HG02884 (cell line): ENCODE data around the gene PRDM8.

Source experiments
- ATAC-seq: cut with Tn5 transposase; IDR thresholded peaks from one replicate; pipeline ENCODE4 v1.9.1; 2021; ENCODE audit warnings: mild to moderate bottlenecking, moderate library complexity; ENCODE audit not compliant: unreplicated experiment

PRDM8 gene

DNA sequence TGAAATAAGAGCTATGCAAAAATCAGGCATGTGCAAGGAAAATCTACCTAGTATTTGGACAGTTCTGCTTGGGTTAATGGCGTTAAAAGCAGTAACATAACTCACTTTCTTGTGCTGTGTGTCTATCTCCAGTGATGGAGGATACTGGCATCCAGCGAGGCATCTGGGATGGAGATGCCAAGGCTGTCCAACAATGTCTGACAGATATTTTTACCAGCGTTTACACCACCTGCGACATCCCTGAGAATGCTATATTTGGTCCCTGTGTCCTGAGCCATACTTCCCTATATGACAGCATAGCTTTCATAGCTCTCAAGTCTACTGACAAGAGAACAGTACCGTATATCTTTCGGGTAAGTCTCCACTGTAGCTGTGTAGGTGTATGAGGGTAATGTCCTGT is 2.6 kb downstream of the PRDM8 start:
- no peak for ATAC-seq

DNA sequence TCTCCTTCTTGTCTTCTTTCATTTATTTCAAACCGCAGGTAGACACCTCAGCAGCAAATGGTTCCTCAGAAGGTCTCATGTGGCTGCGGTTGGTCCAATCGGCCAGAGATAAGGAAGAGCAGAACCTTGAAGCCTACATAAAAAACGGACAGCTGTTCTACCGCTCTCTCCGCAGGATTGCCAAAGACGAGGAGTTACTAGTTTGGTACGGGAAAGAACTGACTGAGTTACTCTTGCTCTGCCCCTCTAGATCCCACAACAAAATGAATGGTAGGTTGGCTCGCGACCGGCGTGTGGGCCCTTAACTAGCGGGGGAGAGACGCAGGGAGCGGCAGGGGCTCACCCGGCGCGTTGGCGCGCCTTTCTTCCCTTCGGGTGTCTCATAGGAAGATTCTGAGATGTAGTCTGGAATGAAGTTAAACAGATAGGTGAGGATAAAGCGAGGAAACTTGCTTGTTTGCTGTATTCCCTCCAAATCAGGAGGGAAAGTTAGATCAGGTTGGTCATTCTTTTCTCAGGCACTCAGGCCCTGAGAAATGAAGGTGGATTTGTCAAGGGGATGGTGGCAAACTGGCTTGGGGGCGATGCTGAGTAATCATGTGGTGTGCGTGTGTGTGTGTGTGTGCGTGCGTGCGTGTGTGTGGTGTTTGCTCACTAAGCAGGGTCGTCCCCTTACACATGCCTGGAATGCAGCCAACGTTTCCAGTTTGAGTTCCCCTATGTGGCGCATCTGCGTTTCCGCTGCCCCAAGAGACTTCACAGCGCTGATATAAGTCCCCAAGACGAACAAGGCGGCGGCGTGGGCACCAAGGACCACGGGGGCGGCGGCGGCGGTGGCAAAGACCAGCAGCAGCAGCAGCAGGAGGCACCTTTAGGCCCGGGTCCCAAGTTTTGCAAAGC is 4.2 kb downstream of the PRDM8 start:
- ATAC-seq: peak; percentile 19

DNA sequence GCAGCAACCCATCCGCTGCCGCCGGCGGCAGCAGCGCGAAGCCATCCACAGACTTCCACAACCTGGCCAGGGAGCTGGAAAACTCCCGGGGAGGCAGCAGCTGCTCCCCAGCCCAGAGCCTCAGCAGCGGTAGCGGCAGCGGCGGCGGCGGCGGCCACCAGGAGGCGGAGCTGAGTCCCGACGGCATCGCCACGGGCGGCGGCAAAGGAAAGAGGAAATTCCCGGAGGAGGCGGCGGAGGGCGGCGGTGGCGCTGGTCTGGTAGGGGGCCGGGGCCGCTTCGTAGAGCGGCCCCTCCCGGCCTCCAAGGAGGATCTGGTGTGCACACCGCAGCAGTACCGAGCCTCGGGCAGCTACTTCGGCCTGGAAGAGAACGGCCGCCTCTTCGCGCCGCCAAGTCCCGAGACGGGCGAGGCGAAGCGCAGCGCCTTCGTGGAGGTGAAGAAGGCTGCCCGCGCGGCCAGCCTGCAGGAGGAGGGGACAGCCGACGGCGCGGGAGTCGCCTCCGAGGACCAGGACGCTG is 4.9 kb downstream of the PRDM8 start:
- ATAC-seq: peak; percentile 65

DNA sequence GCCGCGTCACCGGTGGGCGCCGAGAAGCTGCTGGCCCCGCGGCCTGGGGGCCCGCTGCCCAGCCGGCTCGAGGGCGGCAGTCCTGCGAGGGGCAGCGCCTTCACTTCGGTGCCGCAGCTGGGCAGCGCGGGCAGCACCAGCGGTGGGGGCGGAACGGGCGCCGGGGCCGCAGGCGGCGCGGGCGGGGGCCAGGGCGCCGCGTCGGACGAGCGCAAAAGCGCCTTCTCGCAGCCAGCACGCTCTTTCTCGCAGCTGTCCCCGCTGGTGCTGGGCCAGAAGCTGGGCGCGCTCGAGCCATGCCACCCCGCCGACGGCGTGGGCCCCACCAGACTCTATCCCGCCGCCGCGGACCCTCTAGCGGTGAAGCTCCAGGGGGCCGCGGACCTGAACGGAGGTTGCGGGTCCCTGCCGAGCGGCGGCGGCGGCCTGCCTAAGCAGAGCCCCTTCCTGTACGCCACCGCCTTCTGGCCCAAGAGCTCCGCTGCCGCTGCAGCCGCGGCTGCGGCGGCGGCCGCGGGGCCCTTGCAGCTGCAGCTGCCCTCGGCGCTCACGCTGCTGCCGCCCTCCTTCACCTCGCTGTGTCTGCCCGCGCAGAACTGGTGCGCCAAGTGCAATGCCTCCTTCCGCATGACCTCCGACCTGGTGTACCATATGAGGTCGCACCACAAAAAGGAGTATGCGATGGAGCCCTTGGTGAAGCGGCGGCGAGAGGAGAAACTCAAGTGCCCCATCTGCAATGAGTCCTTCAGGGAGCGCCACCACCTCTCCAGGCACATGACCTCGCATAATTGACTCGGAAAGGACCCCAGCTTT is 5.6 kb downstream of the PRDM8 start:
- peak; percentile 35 for ATAC-seq

DNA sequence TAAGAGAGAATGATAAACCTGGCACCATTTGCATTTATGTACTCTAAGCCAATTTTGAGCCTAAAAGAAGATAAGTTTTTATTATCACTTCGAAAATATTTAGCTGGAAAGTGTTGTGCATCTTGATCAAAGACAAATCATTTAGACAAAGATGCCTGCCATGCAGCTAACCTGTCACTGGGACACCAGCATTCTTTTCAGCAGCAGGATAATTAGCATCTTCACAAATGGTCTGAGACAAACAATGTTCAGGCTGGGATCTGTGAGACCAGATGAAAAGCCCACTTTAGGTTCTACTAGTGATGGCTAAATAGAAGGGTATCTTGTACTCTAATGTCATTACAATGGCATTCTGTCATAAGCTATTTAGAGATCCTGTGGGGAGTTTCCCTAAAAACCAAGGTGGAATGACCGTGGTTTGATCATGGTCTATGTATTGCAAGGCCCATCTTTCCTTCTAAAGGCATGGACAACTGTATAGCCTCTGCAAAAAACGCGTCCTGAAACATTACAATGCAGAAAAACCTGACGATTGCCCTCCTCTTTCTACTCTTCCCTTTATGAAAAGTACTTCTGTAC is 7.2 kb downstream of the PRDM8 start:
- no peak for ATAC-seq

DNA sequence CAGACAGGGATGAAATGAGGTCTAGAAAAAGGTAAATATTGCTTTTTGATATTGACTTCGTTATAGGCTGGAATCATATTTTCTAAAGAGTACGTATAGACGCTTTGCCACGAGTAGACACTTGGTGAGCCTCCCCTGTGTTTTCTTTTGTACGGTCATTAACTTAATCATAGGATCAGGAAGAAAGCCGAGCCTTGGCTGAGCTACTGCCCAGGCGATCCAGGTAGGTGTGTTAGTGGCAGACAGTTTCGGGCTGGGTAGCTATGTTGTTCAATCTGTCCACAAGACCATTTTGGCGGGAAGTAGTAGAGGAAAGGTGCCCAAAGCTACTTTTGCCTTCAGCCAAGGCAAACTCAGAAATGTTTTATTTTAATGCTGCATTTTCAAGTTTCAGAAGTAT is 8.8 kb downstream of the PRDM8 start:
- no peak for ATAC-seq

DNA sequence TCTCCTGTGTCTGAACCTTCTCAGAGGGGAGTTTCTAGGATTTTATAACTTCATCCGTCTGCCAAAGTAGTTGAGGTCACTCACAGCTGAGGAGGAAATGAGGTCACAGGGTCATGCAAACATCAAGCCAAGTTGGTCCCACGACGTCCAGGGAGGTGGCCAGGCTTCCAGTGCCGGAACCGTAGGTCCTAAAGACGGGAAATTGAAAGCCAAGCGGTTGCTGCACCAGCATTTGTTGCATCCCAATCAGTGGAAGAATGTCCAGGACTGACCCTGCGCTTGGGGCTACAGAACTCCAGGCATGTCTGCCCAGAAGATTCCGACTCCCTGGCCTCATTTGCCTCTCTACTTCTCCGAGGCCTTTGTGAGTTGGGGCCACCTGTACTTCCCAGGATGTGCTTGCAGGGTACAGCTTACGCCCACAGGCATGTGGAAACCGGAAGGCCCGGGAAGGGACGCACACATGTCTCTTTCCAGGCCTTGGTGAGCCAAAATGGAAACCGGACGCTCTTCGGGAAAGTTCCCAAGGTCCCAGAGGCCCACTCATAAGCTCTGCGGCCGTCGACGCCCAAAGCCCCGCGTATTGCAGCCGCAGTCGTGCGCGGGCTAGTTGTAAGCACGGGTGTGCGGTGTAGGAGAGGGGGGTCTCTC is 9.3 kb downstream of the PRDM8 start:
- ATAC-seq: no peak

DNA sequence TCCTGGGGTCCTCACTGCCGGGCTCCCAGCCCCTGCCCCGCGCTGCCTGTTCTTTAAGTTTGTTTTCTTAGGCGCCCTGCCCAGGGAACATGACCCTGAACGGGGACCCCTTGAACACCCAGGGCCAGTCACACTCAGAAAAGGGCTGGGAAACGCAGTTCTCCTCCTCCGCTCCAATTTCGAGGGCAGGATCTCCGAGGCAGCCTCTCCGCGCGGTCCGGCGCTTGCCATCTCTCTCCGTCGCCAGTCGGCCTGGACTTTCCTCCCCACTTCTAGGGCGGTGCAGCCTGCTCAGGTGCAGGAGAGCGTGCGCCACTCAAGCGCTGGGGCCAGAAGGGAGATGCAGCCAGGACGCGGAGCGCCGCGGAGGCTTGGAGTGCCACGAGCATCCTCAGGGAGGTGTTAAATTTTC is 9.9 kb downstream of the PRDM8 start:
- no peak for ATAC-seq

DNA sequence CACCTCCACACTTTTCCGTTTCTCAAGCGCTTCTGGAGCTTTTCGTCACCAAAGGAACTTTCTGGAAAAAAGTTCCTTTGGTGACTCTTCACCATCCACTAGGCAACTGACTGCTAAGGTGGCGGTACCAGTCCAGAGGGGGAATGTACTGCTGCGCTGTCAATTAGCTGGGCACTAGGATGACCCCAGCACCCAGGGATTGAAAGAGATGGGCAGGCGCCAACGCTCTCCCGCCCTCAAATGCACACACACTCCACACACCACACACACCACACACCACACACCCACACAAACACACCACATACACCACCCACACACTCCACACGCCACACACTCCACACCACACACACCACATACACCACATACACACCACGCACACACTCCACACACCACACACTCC is 10.4 kb downstream of the PRDM8 start:
- no peak for ATAC-seq

DNA sequence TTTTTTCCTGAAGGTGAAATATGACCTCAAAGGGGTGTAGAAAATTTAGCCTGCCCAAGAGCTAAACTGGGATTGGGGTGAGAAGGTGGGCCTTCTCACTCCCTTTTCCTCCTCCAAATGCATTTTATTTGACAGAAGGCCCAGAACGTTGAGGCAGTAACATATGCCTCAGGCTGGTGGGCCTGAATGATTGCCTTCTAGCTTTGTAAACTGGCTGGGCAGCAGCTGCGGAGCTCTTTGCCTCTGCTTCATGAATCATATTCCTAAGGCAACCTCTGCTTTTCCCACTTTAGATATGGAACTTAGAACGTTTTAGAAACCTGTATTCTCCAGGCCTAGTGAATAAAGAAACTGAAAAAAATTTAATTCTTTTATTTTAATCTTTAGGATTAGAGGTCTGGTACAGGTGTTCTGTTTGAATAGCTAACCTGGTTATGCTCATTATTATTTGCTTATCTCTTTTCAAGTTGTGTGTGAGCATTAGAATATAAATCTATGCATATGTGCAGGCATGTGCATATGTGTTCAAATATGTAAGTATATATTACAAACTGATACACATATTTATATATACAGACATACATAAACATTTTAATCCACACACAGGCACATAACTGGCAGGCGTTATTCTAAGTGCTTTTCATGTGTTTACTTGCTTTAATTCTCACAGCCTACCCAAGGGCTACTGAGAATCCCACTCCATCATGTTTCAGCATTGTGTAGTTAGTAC is 11.5 kb downstream of the PRDM8 start:
- ATAC-seq: no peak

DNA sequence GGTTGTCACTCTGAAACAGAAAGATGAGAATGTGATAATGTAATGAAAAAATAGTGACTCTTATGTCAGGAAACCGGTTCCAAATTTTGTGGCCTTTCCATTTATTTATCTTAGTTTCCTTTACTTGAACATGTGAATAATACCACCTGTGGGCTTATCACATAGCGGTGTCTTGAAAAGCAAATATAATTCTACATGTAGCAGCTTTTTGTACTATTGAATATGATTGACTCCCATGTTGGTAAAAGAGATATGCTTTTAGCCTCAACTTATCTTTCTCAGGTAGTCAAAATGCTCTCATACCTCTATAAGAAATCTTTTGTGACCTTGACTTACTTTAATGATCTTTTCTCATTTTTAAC is 12.0 kb downstream of the PRDM8 start:
- ATAC-seq: no peak

DNA sequence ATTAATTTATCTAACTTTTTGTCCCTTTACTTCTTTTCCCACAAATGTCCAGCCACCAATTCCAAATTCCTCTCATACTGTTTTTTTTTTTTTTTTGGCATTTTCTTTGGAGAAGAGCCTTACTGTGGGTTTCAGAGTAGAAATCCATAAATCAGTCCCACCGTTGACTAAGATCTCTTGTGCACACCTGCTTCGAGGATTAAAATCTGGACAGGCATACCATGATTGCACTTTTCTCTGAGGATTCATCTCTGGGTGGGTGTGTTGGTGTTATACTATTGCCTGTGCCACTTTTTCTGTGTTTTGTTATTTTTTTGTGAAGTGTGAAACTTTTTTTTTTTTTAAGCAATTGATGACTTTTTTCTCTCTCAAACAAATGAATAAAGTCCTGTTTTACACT is 13.2 kb downstream of the PRDM8 start:
- no peak for ATAC-seq

DNA sequence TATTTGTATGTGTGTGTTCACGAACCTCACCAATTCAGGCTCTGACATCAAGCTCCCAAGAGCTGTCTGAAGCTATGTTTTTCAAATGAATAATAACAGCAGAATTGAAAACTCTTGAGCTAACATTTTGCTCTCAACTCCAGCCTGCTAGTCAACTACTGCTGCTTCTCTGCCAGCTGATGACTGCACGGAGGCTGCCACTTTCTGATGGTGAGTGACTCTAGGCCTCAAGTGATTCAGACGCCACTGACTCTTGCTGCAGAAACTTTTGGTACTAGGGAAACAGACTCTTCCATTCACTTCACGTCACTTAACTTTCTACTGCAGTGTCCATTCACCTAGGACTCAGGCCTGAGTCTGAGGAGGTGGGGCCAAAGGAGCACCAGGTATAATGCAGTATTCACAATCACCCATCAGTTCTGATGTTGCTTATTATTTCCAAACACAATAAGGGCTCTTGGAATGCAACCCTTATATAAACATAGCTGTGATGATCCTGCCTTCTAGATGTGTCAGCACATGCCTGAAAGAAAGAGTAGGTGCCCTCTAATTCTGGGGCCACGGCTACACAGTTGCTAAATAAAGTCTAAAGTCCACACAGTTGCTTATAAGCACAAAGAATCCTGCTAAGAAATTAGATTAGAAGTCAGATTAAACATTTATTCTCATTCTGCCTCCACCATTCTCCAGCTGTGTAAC is 16.0 kb downstream of the PRDM8 start:
- no peak for ATAC-seq

DNA sequence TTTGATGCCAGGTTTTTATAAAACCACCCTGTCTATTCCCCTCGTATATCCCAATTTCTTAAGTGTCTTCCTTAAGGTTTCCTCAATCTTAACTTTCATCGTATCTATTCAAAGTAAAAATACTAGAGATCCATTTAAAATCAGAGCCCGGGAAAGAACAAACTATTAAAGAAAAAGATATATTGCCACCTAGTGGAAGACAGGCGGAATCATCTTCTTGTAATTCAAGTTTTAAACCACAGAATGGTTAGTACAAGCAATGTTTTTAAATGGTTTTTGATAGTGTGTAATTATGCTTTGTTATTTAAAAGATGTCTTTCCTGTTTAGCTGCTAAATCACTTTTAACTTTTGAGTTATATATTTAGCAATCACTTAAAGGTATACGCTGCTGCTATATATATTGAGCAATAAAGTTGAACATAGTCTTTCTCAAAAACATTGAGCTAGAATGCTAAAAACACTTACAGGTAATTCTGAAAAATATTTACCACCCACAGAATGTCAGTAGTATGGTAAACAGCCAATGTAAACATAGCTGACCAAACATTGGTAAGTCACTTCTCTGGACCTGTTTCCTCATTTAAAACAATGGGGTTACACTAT is 18.2 kb downstream of the PRDM8 start:
- ATAC-seq: no peak

DNA sequence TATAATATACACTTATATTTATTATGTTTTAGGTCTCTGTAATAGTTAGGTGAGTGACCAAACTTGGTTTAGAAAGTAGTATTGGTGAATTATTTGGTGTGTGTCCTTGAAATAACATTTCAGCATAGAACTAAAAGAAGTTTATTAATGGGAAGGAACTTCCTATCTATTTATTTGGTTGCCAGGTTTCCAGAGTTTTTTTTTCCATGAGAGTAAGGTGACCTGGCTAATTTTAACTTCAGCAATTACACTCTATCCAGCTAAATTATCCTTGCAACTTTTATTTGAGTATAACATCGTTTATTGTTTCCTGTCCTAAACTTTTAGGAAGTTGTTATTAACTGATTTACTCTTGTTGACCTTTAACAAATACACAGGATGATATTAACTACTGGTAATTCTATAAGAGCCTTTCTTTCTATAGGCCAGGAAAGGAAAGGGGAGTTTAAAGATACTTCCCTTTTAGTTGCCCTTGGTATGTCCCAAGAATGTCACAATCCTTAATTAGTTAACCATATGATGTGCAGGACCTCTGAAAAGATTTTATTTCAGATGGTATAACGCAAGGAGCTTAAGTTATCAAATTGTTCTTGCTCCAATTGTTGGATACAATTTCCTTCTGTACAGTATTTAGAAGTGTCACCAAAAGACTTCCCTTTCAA is 18.9 kb downstream of the PRDM8 start:
- no peak for ATAC-seq

DNA sequence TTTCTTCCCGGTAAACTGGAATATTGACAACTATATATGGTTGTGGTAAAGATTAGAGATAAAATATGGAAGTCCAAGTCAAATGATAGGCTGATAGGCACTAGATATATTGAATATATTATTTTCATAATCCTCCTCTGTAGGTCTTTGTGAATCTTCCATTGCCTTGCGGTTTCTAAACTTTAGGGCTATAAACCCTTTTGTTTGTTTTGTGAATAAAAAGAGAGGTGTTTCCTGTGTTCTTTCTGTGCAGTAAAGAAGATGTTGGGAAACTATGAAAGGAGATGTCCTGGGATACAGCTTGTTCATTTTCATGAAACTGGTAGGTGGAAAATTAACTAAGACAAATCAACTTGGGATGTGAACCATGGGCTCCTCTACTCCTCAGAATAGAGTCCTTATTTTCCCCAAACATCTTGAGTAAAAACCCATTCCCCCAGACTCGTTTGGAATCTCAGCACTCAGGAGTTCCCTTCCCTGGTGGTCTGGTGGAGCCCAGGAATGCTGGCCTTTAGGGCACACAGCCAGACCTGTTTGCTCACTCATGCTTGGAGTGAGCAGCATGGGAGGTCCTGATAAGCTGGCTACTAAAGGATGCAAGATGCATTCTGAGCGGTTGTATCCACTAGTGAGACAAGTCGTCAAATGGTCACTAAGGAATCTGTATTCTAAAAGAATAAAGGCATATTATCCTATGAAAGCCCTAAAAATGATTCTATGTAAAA is 22.2 kb downstream of the PRDM8 start:
- no peak for ATAC-seq

DNA sequence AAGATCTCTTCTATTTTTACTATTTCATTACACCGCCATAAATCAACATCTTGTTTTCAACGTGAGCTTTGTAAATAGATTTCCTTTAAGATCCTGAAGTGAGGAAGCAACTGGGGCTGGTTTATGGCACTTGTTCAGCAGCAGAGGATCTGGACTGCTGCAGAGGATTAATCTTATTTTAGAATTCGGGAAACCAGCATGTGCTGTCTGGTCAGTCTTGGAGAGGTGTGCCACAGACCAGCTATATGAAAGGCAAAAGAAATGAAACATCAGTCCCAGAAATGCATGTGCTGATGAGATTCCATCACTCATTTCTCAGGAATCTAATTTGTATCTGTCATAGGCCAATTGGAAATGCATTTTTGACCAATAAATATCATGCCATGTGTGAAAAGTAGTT is 23.4 kb downstream of the PRDM8 start:
- ATAC-seq: no peak

DNA sequence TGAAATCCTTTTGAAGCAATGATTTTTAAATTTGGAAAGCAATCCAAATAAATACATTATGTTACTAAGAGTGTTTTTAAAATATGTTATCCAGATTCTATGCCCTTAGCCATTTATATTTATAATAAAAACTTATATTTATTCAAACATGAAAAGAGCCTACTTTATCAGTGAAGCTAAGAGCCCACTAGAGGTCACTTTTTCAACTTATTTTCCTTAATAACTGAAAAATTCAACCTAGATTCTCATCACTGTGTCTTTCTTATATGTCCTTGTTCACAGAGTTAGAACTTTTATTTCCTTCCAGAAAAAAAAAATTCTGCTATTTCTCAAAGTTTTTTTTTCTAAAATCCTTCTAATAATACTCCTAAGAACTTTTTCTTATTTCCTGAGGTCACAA is 23.9 kb downstream of the PRDM8 start:
- no peak for ATAC-seq
